ENCODE data around the gene GRIP2.

DNA sequence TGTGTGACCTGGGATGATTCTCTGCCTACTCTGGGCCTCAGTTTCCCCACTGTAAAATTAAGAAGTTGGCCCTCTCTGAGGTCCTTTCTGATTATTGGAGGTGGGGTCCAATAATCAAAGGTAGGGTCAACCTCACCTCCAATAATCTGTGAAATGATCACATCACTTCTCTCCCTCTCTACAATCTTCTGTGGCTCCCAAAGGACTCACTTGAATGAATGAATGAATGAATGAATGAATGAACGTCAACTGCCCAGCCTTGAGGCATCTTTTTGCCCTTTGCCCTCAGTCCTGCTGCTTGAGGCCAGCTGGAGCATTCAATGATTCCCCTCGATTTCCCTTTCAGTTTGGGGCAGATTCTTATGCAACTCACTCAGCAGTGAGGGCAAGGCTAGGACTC is 26.7 kb upstream of the GRIP2 start:
- TF ChIP-seq, protein P1, sequence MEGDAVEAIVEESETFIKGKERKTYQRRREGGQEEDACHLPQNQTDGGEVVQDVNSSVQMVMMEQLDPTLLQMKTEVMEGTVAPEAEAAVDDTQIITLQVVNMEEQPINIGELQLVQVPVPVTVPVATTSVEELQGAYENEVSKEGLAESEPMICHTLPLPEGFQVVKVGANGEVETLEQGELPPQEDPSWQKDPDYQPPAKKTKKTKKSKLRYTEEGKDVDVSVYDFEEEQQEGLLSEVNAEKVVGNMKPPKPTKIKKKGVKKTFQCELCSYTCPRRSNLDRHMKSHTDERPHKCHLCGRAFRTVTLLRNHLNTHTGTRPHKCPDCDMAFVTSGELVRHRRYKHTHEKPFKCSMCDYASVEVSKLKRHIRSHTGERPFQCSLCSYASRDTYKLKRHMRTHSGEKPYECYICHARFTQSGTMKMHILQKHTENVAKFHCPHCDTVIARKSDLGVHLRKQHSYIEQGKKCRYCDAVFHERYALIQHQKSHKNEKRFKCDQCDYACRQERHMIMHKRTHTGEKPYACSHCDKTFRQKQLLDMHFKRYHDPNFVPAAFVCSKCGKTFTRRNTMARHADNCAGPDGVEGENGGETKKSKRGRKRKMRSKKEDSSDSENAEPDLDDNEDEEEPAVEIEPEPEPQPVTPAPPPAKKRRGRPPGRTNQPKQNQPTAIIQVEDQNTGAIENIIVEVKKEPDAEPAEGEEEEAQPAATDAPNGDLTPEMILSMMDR (IDR thresholded peaks at IDR 0.05; ENCODE audit: low read length): no peak
- TF ChIP-seq EZH2 (IDR thresholded peaks at IDR 0.05; ENCODE audit: borderline replicate concordance, low read length): no peak

All from OCI-LY1 (cell line).